ENCODE results near the gene NPAS3.

GRCh38 chr14:33335366-33335765 lies 396.7 kb downstream of the NPAS3 start:
- no peak for TF ChIP-seq CTCF (IDR thresholded peaks at IDR 0.05)
- TF ChIP-seq POLR2A (IDR thresholded peaks at IDR 0.05), result no peak

All from sigmoid colon (tissue), 3 donors.